Fibroblast of the aortic adventitia (primary cell): Measurements from ENCODE around the gene KRT36. TPM values are rescaled to one million over a fixed set of nuclear protein-coding genes. Genes with fewer than 3 reads are reported as not detected.

Experiments
- DNase-seq: peaks from one replicate; pipeline ENCODE4 v3.0.0-alpha.2; 2010; ENCODE audit warnings: low read depth
- H3K4me3 ChIP-seq: 2 replicates; pipeline ENCODE4 v1.5.1; 2011; ENCODE audit warnings: low read depth, mild to moderate bottlenecking, control low read depth, low read length, moderate library complexity
- CTCF ChIP-seq: IDR thresholded peaks from 2 replicates; pipeline ENCODE4 v1.5.1; 2011; ENCODE audit warnings: mild to moderate bottlenecking, low read length, control low read depth, inconsistent platforms; ENCODE audit not compliant: insufficient read depth
- total RNA-seq: library from RNA; depleted of rRNA; stranded (reverse); fragments of >200 nt; gene quantifications from 2 replicates; pipeline ENCODE4 v1.2.3, GENCODE V29; 2012; ENCODE audit warnings: low replicate concordance

The KRT36 gene
- total RNA-seq, 1 donor, result not detected

GRCh38 chr17:41510251-41511065 lies 20.7 kb upstream of the KRT36 start:
- DNase-seq, result no peak
- no peak for TF ChIP-seq CTCF
- no peak overlapping the region for H3K4me3 ChIP-seq

- peak; percentile 27 for DNase-seq
- no peak overlapping the region for H3K4me3 ChIP-seq
- TF ChIP-seq CTCF, result no peak
Measured at GRCh38 chr17:41507315-41507880, 17.7 kb upstream of the KRT36 start.

GRCh38 chr17:41505809-41506767 lies 16.4 kb upstream of the KRT36 start:
- no peak for TF ChIP-seq CTCF
- H3K4me3 ChIP-seq, result no peak overlapping the region
- DNase-seq, result no peak

GRCh38 chr17:41505007-41505808 lies 15.5 kb upstream of the KRT36 start, which contains the start of gene KRT13:
KRT13 (minus strand) TSS chr17:41505612; CDS start chr17:41505550, 62 bp downstream.
- H3K4me3 ChIP-seq, result no peak within 1 kb of the TSS
- DNase-seq, result no peak
- no peak for TF ChIP-seq CTCF

GRCh38 chr17:41504246-41504977 lies 14.7 kb upstream of the KRT36 start:
- DNase-seq, result peak; percentile 25
- TF ChIP-seq CTCF, result no peak
- no peak overlapping the region for H3K4me3 ChIP-seq
